SH-SY5Y (cell line): Measurements from ENCODE around the gene TNS3.

ENCODE experiments used
- GATA2 ChIP-seq: IDR thresholded peaks from 2 replicates; pipeline ENCODE4 v1.6.1; 2011; ENCODE audit warnings: mild to moderate bottlenecking, low read depth, low read length
- GATA3 ChIP-seq: IDR thresholded peaks from 2 replicates; pipeline ENCODE4 v1.6.1; 2011; ENCODE audit warnings: low read depth, mild to moderate bottlenecking, low read length, moderate library complexity

Gene TNS3

DNA sequence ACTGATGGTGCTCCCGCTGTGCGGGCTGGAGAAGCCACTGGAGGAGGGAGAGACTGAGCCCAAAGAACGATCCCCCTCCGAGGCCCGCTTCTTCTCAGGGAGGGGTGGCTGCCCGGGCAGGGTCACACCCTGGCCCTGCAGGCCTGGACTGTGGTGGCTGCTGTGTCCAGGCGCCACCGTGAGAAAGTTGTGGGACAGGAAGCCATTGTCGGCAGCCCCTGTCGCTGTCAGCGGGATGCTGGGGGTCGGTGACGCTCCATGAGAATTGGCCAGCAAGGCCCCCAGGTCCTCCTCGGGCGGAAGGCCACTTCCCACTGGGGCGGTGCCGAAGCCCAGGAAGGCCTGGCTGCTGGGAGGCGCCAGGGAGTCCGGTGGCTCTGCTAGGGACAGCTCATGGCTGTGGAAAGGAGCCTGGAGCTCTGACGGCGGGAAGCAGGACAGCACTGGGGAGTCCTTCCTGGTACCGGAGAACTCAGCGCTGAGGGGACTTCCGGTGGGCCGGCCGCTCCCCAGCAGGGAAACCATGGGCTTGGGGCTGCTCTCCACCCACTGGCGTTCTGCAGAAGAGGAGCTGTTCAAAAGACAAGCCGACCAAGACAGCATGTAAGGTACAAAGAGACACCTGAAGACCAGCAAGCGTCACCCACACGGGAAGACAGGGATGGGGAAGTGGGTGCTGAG is 278.8 kb downstream of the TNS3 start:
- TF ChIP-seq GATA3 (no peak), GATA2 (no peak)

DNA sequence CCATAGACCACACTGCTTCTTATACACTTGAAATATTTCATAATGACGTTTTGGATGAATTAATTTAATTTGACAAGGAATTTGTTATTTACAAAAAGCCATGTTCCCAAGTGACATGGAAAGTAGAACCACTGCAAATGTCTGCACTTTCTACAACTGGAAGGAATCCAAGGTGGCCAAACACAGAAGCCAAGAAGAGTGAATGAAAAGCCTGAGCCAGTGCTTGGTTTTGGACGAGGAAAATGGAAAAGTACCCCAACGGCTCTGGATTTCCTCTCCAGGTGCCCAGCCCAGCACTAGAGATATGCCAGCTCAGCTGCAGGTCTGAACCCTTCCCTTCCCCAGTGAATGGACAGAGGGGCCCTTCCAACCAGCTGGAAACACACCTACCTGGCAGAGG is 279.4 kb downstream of the TNS3 start:
- no peak for TF ChIP-seq GATA3
- TF ChIP-seq GATA2 = no peak

GRCh38 chr7:47301657-47302295 is 280.1 kb downstream of the TNS3 start:
- TF ChIP-seq GATA3 (no peak), GATA2 (no peak)

- TF ChIP-seq GATA3 = no peak
- no peak for TF ChIP-seq GATA2
These were observed 280.8 kb downstream of the TNS3 start for GRCh38 chr7:47301105-47301477.

DNA sequence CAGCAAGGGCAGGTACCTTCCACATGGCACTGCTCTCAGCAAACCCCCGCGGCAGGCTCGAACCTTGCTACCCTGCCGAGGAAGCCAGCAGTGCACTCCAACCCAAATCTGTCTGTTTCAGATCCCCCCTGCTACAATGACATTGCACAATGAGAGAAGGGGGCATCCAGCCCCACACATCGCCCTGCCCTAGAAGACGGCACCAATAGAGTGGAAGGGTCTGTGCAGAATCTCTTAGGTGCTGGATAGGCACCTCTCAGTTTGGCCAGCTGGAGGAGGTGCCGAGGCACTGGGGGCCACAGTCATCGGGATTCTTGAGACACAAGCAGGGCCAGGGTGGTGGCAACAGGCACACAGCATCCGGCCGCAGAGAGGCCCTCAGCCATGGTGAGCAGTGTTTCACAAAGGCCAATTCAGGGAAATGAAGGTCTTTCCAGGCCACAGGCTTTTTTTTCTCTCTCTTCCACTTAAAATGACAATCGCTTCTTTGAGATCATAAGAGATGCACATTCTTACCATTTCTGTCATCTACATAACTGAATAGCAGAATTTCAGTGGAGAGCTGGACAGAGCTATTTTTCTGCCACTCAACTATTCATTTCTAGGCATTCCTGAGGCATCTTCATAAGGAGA is 281.3 kb downstream of the TNS3 start:
- TF ChIP-seq GATA3 = no peak
- TF ChIP-seq GATA2 = no peak

DNA sequence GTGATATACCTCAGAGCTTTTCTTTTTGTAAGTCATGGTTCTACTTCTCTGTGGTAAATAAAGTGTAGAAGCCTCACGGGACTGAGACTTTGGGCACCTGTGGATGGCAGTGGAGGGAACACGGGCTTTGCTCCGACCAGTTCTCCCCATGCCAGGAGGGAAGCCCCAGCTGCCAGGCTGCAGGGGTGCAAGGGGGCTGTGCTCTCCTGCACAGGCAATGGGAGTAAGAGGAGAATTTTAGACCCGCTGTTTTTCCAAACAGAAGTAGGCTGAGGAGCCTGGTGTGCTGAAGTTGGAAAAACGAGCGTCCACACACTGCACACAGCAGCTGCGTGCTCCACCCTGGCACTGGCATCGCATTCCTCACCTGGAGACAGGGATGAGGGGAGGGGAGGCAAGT is 282.4 kb downstream of the TNS3 start:
- TF ChIP-seq GATA2 (no peak), GATA3 (no peak)

DNA sequence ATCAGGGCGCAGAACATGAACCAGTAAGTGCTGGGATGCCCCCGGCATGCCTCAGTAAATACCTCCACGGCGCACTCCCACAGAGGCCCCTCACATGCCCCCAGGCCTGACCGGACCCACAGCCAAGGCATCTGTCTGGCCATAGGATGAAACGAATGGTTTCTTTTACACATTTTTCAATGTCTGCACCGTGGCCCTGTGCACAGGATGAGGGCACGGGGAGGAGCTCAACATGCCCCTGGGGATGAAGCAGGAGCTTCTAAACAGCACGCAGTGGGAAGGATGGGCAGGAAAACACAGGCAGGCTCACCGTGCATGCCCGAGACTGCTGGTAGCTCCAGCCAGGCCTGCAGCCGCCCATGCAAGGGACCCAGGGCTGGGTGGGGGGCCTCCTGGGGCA is 283.3 kb downstream of the TNS3 start:
- no peak for TF ChIP-seq GATA3
- TF ChIP-seq GATA2 = no peak

DNA sequence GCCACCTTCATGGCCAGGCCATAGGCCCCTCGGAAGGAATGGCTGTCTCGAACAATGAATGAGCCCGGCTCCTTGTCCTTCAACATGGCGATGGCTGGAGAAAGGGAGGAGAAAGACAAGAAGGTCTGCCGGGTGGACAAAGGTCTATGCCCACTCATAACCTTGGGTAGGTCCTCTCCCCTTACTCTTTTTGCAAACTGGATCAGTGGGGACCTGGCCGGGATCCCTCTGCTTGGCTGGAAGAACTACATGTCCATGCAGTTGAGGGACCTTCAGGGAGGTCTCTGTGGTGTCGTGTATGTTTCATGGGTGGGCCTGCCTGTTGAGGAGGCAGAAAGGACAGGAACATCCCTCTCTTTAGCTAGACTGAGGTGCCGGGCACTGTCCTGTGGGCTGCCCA is 284.8 kb downstream of the TNS3 start:
- TF ChIP-seq GATA3 (no peak), GATA2 (no peak)

DNA sequence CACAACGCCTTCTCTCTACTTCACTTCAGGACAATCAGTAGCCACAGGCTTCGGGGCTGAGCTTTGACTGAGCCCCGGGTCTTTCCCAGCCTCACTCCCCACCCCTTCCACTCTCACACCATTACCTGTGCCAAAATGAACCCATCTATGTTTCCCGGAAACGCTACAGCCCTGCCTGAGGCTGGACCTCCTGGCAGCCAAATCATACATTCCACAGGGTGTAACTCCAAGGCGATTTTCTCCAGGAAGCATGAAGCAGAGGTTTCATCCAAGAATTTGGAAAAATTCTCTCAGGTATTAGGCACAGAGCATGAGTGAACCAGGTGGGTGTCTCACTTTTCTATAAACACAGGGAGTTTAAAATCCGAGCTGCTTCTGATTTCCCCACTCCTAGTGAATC is 286.3 kb downstream of the TNS3 start:
- TF ChIP-seq GATA3 (no peak), GATA2 (no peak)

GRCh38 chr7:47294556-47295222 is 287.2 kb downstream of the TNS3 start:
- TF ChIP-seq GATA3 (no peak), GATA2 (no peak)

GRCh38 chr7:47293884-47294555 is 287.9 kb downstream of the TNS3 start:
- TF ChIP-seq GATA3 (no peak), GATA2 (no peak)

GRCh38 chr7:47292832-47293309 is 289.0 kb downstream of the TNS3 start:
- no peak for TF ChIP-seq GATA3
- TF ChIP-seq GATA2 = no peak

DNA sequence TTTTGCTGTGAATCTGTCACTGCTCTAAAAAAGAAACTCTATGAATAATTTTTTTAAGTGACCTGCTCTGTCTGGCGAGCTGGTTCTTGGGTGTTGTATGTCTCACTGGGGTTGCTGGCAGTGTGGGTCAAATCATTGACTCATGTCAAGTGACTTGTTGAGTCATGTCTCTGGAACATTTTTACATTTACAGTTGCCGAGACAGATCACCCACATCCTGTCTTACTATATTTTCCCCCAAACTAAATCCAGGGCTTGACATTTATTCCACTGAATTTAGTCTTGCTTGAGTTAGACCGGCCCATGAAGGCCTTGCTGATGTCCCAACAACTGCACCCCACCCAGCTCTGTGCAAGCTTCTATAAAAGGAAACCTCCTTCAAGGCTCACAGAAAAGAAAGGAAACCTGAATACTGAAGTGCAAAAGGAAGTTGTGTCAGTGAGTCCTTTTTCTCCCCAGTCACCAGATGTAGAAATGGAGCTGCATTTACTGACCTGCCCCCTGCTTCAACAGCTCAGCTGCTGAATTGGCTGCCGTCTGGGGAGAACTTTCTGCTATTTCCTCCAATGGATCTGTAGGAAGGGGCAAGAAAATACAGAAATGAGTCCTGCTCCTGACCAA is 290.3 kb downstream of the TNS3 start:
- TF ChIP-seq GATA2 (no peak), GATA3 (no peak)

- no peak for TF ChIP-seq GATA2
- TF ChIP-seq GATA3 = no peak
These were observed 291.0 kb downstream of the TNS3 start for GRCh38 chr7:47290867-47291266.

GRCh38 chr7:47290466-47290865 is 291.4 kb downstream of the TNS3 start:
- no peak for TF ChIP-seq GATA2
- TF ChIP-seq GATA3 = no peak
